Testis (tissue), 3 donors: ENCODE results near the gene GRID2. TPM values are rescaled to one million over a fixed set of nuclear protein-coding genes. Genes with fewer than 3 reads are reported as not detected.

Source experiments
- DNase-seq: peaks from one replicate; pipeline ENCODE4 v3.0.0-alpha.2; 2019
- H3K27ac ChIP-seq, 2 donors: fragments of 200-600 bp; sonication (generic); one replicate each; pipeline ENCODE4 v1.5.1; 2019
- H3K27me3 ChIP-seq: fragments of 200-600 bp; sonication (generic); one replicate; pipeline ENCODE4 v1.5.1; 2019
- H3K36me3 ChIP-seq: fragments of 200-600 bp; sonication (generic); one replicate; pipeline ENCODE4 v1.5.1; 2017; ENCODE audit warnings: low read depth; ENCODE audit errors: missing control alignments
- H3K4me1 ChIP-seq: fragments of 200-600 bp; sonication (generic); one replicate; pipeline ENCODE4 v1.5.1; 2019
- H3K4me3 ChIP-seq, 2 donors: fragments of 200-600 bp; sonication (generic); one replicate each; pipeline ENCODE4 v1.5.1; 2017 to 2019
- H3K9me3 ChIP-seq: fragments of 200-600 bp; sonication (generic); one replicate; pipeline ENCODE4 v1.5.1; 2017
- POLR2A ChIP-seq: fragments of 450-650 bp; IDR thresholded peaks from one replicate; pipeline ENCODE4 v1.6.1; 2017; ENCODE audit warnings: antibody characterized with exemption, mild to moderate bottlenecking, moderate library complexity
- WGBS, 2 donors: methylation state at CpG; one replicate each; pipeline ENCODE4 v1.1.5; 2018; 5-methylcytosine and 5-hydroxymethylcytosine counted together
- intact Hi-C: fragments of 100-400 bp; cut with DNase I; formaldehyde crosslinking; loops from one replicate; pipeline ENCODE4 v1.15.1; 2023; ENCODE audit warnings: low total_unique reads
- polyA plus RNA-seq: library from polyadenylated mRNA; stranded (reverse); fragments of 350-450 nt; fragmentation: Illumina TruSeq; extraction: RNeasy Lipid Tissue Mini Kit (QIAGEN cat#74804); gene quantifications from one replicate; pipeline ENCODE4 v1.2.3, GENCODE V29; 2014; ENCODE audit warnings: low read depth, low replicate concordance; ENCODE audit not compliant: insufficient read depth
- total RNA-seq, 2 donors: library from RNA; depleted of rRNA; stranded (reverse); fragments of >200 nt; gene quantifications; one replicate each; pipeline ENCODE4 v1.2.3, GENCODE V29; 2016
- TF ChIP-seq, protein P1 (sequence below), 3 experiments: fragments of 450-650 bp in 2 of 3; fragments of 200-600 bp in 1 of 3; sonication (generic) in 1 of 3; IDR thresholded peaks; one replicate each; pipeline ENCODE4 v1.5.1; 2016 to 2019; ENCODE audit warnings: antibody characterized with exemption in 3 of 3, mild to moderate bottlenecking in 2 of 3, moderate library complexity in 1 of 3

GRID2 gene
- total and polyA plus RNA-seq, 3 donors from 2014 or later: 27.1 to 34.6 (median 32.7) TPM

DNA sequence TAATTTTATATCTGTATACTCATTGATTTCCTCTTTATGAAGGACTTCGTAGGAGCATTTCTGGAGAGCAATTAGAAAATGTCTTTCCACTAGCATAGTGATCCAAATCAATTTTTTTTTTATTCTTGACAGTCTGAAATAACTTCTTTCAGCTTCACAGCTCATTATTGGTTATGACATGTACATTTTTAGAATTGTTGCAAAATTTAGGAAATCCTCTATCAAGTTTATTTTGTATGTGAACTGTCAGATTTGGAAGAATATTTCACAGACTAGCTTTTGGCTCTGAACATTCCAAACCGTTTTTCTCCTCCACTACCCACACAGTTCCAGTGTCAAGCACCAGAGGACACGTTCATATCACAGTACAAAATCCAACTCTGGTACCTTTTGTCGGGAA, 1275.2 kb downstream of the GRID2 start:
- no peak overlapping the region for H3K27ac ChIP-seq
- no peak for TF ChIP-seq POLR2A
- TF ChIP-seq, protein P1, sequence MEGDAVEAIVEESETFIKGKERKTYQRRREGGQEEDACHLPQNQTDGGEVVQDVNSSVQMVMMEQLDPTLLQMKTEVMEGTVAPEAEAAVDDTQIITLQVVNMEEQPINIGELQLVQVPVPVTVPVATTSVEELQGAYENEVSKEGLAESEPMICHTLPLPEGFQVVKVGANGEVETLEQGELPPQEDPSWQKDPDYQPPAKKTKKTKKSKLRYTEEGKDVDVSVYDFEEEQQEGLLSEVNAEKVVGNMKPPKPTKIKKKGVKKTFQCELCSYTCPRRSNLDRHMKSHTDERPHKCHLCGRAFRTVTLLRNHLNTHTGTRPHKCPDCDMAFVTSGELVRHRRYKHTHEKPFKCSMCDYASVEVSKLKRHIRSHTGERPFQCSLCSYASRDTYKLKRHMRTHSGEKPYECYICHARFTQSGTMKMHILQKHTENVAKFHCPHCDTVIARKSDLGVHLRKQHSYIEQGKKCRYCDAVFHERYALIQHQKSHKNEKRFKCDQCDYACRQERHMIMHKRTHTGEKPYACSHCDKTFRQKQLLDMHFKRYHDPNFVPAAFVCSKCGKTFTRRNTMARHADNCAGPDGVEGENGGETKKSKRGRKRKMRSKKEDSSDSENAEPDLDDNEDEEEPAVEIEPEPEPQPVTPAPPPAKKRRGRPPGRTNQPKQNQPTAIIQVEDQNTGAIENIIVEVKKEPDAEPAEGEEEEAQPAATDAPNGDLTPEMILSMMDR (IDR thresholded peaks at IDR 0.05): no peak
- no peaks in the 10 kb centered on the region for H3K27me3 ChIP-seq
- intact Hi-C loops: no loop called here
- H3K4me1 ChIP-seq: no peaks in the 10 kb centered on the region
- 75 to 91% methylated on average over 4 of the region's 4 CpGs for WGBS, 2 donors
- no peaks in the 10 kb centered on the region for H3K9me3 ChIP-seq
- no peak overlapping the region for H3K4me3 ChIP-seq
- no peaks in the 10 kb centered on the region for H3K36me3 ChIP-seq
- no peak for DNase-seq

DNA sequence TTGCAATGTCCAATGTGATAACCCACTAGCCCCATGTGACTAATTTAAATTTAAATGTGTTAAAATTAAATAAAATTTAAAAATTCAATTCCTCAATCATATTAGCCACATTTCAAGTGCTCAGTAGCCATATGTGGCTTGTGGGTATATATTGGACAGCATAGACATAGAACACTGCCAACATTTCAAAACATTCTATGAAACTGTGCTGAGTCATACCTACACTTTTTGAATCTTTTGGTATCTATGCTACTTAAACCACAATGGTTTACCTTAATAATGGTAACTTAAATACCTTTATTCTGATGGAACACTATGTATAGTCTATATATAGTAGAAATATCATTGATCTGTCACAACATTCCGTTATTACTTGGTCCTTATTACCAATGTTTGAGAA, 1301.4 kb downstream of the GRID2 start:
- Histone ChIP-seq H3K36me3 (no peaks in the 10 kb centered on the region), H3K9me3 (no peaks in the 10 kb centered on the region), H3K27me3 (no peaks in the 10 kb centered on the region), H3K4me1 (no peaks in the 10 kb centered on the region), H3K4me3 (no peak overlapping the region), H3K27ac (no peak overlapping the region)
- no peak for DNase-seq
- TF ChIP-seq, protein P1 (IDR thresholded peaks at IDR 0.05): no peak
- TF ChIP-seq POLR2A: no peak
- intact Hi-C loops: no loop called here
- 93 to 95% methylated on average over 1 of the region's 1 CpG for WGBS, 2 donors

DNA sequence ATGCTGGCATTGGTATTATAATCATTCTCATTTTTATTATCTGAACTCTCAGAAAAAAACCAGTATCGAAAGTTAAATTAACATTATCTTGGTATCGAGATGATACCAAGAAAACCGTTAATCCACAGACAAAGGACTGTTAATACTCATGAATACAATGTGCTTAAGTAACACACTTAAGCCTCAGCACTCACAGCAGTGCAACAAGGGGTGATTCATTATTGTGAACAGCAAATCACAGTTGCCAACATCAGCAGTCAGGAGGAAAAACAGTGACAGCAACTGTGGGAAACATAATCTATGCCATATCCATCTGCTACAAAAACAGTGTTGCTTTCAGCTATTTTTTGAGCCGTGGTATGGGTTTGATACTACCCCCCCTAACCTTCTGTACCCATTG, 1313.8 kb downstream of the GRID2 start:
- DNase-seq: no peak
- Histone ChIP-seq H3K4me1 (no peaks in the 10 kb centered on the region), H3K4me3 (no peak overlapping the region), H3K36me3 (no peaks in the 10 kb centered on the region), H3K27me3 (no peaks in the 10 kb centered on the region), H3K9me3 (no peaks in the 10 kb centered on the region), H3K27ac (no peak overlapping the region)
- 69 to 84% methylated on average over 4 of the region's 4 CpGs for WGBS, 2 donors
- TF ChIP-seq, protein P1 (IDR thresholded peaks at IDR 0.05): no peak
- TF ChIP-seq POLR2A: no peak
- intact Hi-C loops: no loop called here

DNA sequence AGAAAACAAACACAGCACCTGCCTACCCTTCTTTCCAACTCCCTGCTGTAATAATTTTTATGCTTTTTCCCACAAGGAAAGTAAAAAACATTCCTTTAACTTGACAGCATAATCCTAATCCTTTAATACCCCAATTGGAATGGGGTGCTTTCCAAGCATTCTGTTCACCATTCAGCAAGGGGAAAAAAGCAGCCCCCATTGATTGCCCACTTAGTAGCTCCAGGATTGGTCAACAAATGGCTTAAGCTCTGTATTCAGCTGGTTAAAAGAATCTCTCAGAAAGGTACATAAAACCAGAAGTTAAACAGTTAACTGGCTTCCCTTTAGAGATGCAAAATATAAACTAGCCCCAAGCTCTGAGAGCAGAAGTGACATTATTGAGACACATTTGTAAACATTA, 1330.0 kb downstream of the GRID2 start:
- no peak for TF ChIP-seq POLR2A
- TF ChIP-seq, protein P1 (IDR thresholded peaks at IDR 0.05): no peak
- Histone ChIP-seq H3K27ac (no peak overlapping the region), H3K27me3 (no peaks in the 10 kb centered on the region), H3K36me3 (no peaks in the 10 kb centered on the region), H3K9me3 (no peaks in the 10 kb centered on the region), H3K4me3 (no peak overlapping the region), H3K4me1 (no peaks in the 10 kb centered on the region)
- intact Hi-C loops: no loop called here
- DNase-seq: no peak

DNA sequence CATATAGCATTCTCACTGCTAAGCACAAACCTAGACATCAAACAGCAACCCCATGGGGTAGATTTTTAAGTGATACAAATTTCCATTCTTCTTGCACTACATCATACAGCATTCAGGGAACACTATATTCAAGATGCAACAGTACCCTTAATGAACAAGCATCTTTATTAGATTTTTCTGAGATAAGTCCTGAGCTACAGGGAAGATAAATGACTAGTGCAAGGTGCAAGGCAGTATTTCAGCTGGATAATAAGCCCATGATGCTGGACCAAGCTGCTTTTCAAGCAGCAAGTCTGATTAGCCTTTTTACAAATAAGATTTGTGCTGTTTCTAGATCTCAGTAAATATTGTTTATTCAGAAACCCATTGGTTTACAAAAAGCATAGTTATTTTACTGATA, 1332.2 kb downstream of the GRID2 start:
- DNase-seq: no peak
- H3K9me3 ChIP-seq: no peaks in the 10 kb centered on the region
- intact Hi-C loops: no loop called here
- no peak overlapping the region for H3K4me3 ChIP-seq
- no peaks in the 10 kb centered on the region for H3K4me1 ChIP-seq
- no peak overlapping the region for H3K27ac ChIP-seq
- no peaks in the 10 kb centered on the region for H3K27me3 ChIP-seq
- no peaks in the 10 kb centered on the region for H3K36me3 ChIP-seq
- TF ChIP-seq POLR2A: no peak
- TF ChIP-seq, protein P1 (IDR thresholded peaks at IDR 0.05): no peak
